Testis (tissue), 3 donors: Measurements from ENCODE around the gene KHNYN. TPM values are rescaled to one million over a fixed set of nuclear protein-coding genes. Genes with fewer than 3 reads are reported as not detected.

ENCODE experiments used
- DNase-seq: peaks from one replicate; pipeline ENCODE4 v3.0.0-alpha.2; 2019
- H3K27ac ChIP-seq, 2 donors: fragments of 200-600 bp; sonication (generic); one replicate each; pipeline ENCODE4 v1.5.1; 2019
- H3K27me3 ChIP-seq: fragments of 200-600 bp; sonication (generic); one replicate; pipeline ENCODE4 v1.5.1; 2019
- H3K36me3 ChIP-seq: fragments of 200-600 bp; sonication (generic); one replicate; pipeline ENCODE4 v1.5.1; 2017; ENCODE audit warnings: low read depth; ENCODE audit errors: missing control alignments
- H3K4me1 ChIP-seq: fragments of 200-600 bp; sonication (generic); one replicate; pipeline ENCODE4 v1.5.1; 2019
- H3K4me3 ChIP-seq, 2 donors: fragments of 200-600 bp; sonication (generic); one replicate each; pipeline ENCODE4 v1.5.1; 2017 to 2019
- H3K9me3 ChIP-seq: fragments of 200-600 bp; sonication (generic); one replicate; pipeline ENCODE4 v1.5.1; 2017
- CTCF ChIP-seq, 3 experiments: fragments of 450-650 bp in 2 of 3; fragments of 200-600 bp in 1 of 3; sonication (generic) in 1 of 3; IDR thresholded peaks; one replicate each; pipeline ENCODE4 v1.5.1; 2016 to 2019; ENCODE audit warnings: antibody characterized with exemption in 3 of 3, mild to moderate bottlenecking in 2 of 3, moderate library complexity in 1 of 3
- POLR2A ChIP-seq: fragments of 450-650 bp; IDR thresholded peaks from one replicate; pipeline ENCODE4 v1.6.1; 2017; ENCODE audit warnings: antibody characterized with exemption, mild to moderate bottlenecking, moderate library complexity
- WGBS, 2 donors: methylation state at CpG; one replicate each; pipeline ENCODE4 v1.1.5; 2018; 5-methylcytosine and 5-hydroxymethylcytosine counted together
- intact Hi-C: fragments of 100-400 bp; cut with DNase I; formaldehyde crosslinking; loops from one replicate; pipeline ENCODE4 v1.15.1; 2023; ENCODE audit warnings: low total_unique reads
- polyA plus RNA-seq: library from polyadenylated mRNA; stranded (reverse); fragments of 350-450 nt; fragmentation: Illumina TruSeq; extraction: RNeasy Lipid Tissue Mini Kit (QIAGEN cat#74804); gene quantifications from one replicate; pipeline ENCODE4 v1.2.3, GENCODE V29; 2014; ENCODE audit warnings: low read depth, low replicate concordance; ENCODE audit not compliant: insufficient read depth
- total RNA-seq, 2 donors: library from RNA; depleted of rRNA; stranded (reverse); fragments of >200 nt; gene quantifications; one replicate each; pipeline ENCODE4 v1.2.3, GENCODE V29; 2016

KHNYN gene
- total and polyA plus RNA-seq, 3 donors from 2014 or later, result 27.9 to 66.0 (median 52.0) TPM

DNA sequence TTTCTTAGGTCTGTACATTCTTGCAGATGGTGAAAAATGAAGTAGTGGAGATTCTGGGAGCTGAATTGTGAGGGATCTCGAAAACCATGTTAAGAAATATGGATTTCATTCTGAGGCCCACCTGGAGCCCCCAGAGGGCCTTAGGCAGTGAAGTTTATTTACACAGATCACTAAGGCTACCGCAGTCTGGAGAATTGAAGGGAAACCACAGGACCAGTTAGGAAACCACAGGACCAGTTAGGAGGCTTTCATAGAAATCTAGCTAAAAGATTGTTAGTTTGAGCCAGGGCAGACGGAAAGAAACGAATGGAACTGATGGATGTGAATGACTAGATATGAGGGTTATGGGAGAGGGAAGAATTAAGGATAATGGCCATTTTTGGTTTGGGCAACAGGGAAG lies 7.5 kb upstream of the KHNYN start:
- no peaks in the 10 kb centered on the region for H3K9me3 ChIP-seq
- WGBS, 2 donors, result 88 to 89% methylated on average over 4 of the region's 4 CpGs
- DNase-seq, result no peak
- no peak overlapping the region for H3K4me3 ChIP-seq
- no peak overlapping the region for H3K27ac ChIP-seq
- H3K27me3 ChIP-seq, result no peaks in the 10 kb centered on the region
- TF ChIP-seq CTCF (IDR thresholded peaks at IDR 0.05) (no peak), POLR2A (no peak)
- intact Hi-C loops, result no loop called here
- H3K36me3 ChIP-seq, result no peaks in the 10 kb centered on the region
- H3K4me1 ChIP-seq, result peaks cover 8% of the 10 kb centered on the region

GRCh38 chr14:24422694-24423601 lies 6.8 kb upstream of the KHNYN start:
- intact Hi-C loops, result no loop called here
- Histone ChIP-seq H3K9me3 (no peaks in the 10 kb centered on the region), H3K27me3 (no peaks in the 10 kb centered on the region), H3K4me3 (no peak overlapping the region), H3K36me3 (no peaks in the 10 kb centered on the region), H3K27ac (no peak overlapping the region), H3K4me1 (peaks cover 8% of the 10 kb centered on the region)
- DNase-seq, result no peak
- WGBS, 2 donors, result 80 to 83% methylated on average over 12 of the region's 12 CpGs
- no peak for TF ChIP-seq POLR2A
- no peak for TF ChIP-seq CTCF (IDR thresholded peaks at IDR 0.05)

GRCh38 chr14:24425704-24426103 lies 4.0 kb upstream of the KHNYN start:
- Histone ChIP-seq H3K27ac (peak overlapping the region in 1 of 2 donors; percentile 51), H3K27me3 (no peaks in the 10 kb centered on the region), H3K4me3 (no peak overlapping the region), H3K9me3 (no peaks in the 10 kb centered on the region), H3K36me3 (no peaks in the 10 kb centered on the region), H3K4me1 (peaks cover 12% of the 10 kb centered on the region)
- TF ChIP-seq CTCF (IDR thresholded peaks at IDR 0.05) (no peak), POLR2A (no peak)
- intact Hi-C loops, result no loop called here
- DNase-seq, result no peak
- WGBS, 2 donors, result 30% methylated on average over 3 of the region's 3 CpGs

DNA sequence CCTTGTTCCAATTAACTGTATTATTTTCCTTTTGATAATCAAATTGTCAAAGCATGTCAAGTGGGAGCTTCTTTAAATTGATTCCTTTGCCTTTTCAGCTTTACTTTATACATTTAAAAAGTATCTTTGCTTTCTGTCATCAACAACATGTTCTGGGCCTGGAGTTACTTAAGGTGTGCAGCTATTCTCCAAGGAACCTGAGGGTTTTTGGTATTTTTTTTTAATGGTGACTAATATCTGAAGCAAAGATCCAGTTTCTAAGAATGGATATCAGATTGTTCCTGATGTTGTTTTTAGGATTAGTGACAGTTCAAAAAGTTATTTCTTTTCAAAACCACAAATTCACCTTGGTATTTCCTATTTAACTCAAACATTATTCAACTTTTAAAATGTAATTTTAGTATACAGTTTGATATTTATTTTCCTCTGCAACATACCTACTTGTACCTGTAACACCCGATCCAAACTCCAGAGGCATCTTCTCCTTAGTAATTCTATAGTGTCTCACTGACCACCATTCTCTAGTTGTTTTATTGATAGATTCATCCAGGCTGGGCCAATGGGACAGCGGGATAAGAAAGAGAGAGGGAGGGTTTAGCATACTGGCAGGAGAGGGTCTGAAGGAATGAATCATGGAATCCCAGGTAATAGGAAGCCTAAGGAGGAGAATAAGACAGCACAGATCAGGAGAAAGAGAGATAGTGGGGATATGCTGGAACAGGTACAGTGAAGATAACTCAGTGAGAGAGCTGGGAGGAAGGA lies 3.4 kb upstream of the KHNYN start:
- Histone ChIP-seq H3K4me3 (no peak overlapping the region), H3K27ac (peak overlapping the region in 1 of 2 donors; percentile 51), H3K27me3 (no peaks in the 10 kb centered on the region), H3K36me3 (no peaks in the 10 kb centered on the region), H3K4me1 (peaks cover 17% of the 10 kb centered on the region), H3K9me3 (no peaks in the 10 kb centered on the region)
- TF ChIP-seq CTCF (IDR thresholded peaks at IDR 0.05) (no peak), POLR2A (no peak)
- intact Hi-C loops, result no loop called here
- 82 to 90% methylated on average over 2 of the region's 2 CpGs for WGBS, 2 donors
- no peak for DNase-seq
